ENCODE results near the gene MEMO1.
"Not testable (repeated sequence)": the region's sequence is repeated elsewhere in the genome, so short reads cannot be mapped to it uniquely, and the experiment has no call there.

Gene MEMO1

DNA sequence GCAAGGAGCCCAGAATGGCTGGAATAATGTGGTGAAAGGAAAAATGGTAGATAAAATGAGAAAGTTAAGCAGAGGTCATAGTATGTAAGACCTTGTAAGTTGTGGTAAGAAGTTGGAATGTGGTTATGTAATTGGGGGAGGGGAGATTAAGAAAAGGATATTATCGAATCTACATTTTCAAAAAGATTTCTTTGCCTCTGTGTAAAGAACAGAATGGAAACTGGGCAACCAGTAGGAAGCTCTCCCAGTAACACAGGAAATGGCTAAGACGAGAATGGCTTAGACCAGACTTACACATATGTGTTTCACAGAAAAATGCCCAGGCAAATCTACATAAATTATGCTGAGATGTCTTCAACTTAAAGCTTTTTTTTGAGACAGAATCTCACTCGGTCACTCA is 13.2 kb downstream of the MEMO1 start:
- DNase-seq: peak in 1 of 2 donors; percentile 13

DNA sequence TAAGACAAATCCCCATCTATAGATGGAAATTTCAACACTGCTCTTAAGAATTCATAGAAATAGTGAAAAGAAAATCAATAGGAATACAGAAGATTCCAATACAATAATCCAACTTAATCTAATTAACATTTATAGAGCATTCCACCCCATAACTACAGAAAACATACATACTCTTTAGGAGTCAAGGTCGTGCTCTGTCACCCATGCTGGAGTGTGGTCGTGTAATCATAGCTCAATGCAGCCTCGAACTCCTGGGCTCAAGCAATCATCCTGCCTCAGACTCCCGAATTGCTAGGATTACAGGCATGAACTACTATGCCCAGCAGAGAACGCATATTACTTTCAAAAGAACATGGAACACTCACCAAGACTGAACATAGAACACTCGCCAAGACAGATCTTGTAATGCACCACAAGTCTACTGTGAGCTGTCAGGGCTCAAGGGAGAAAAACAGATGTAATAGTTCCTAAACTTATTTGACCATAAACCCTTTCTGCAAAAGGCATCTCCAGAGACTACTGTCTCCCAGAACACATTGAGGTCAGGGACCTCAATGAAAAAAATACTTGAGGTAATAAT is 14.1 kb downstream of the MEMO1 start:
- no peak for DNase-seq

DNA sequence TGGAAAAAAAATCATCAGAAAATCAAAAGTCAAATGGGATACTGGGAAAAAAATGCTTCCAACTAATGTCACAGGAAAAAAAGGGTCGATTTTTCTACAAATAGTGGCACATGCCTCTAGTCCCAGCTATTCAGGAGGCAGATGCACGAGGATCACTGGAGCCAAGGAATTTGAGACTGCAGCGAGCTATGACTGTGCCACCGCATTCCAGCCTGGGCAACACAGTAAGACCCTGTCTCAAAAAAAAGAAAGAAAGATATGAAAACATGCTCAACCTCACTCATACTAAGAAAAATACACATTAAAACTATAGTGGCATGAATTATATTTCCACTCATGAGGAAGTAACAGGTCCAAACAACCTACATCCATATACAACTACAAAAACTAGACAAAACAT is 17.9 kb downstream of the MEMO1 start:
- DNase-seq: no peak

DNA sequence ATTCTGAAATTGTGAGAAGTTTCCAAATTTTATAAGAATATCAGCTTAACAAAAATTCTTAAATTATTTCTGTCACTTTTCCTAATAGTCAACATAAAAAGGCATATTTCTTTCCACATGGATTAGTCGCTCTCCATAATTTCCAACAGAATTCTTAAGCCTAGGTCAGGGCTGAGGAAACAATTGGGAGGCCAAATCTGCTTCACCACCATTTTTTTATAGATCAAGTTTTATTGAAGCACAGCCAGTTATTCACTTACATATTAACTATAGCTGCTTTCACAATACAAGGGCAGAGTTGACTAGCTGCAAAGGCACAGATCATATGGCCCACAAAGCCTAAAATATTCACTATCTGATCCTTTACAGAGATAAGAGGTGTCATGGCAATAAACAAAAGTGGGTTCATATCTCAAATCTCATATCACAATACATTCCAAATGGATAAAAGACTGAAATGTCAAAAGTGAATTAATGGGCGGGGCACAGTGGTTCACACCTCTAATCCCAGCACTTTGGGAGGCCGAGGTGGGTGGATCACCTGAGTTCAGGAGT is 18.7 kb downstream of the MEMO1 start:
- no peak for DNase-seq

DNA sequence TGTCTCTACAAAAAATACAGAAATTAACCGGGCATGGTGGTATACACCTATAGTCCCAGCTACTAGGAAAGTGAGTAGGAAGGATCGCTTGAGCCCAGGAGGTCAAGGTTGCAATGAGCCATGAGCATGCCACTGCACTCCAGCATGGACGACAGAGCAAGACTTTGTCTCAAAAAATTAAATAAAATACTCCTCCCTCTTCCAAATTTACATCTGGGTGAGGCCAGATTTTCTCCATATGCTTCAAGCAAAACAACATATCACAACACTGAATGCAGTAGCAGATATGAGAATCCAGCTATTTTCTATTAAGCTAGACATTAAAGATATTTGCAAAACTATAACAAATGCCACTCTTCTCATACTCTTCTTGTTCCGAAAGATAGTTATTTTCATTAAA is 20.9 kb downstream of the MEMO1 start:
- no peak for DNase-seq

DNA sequence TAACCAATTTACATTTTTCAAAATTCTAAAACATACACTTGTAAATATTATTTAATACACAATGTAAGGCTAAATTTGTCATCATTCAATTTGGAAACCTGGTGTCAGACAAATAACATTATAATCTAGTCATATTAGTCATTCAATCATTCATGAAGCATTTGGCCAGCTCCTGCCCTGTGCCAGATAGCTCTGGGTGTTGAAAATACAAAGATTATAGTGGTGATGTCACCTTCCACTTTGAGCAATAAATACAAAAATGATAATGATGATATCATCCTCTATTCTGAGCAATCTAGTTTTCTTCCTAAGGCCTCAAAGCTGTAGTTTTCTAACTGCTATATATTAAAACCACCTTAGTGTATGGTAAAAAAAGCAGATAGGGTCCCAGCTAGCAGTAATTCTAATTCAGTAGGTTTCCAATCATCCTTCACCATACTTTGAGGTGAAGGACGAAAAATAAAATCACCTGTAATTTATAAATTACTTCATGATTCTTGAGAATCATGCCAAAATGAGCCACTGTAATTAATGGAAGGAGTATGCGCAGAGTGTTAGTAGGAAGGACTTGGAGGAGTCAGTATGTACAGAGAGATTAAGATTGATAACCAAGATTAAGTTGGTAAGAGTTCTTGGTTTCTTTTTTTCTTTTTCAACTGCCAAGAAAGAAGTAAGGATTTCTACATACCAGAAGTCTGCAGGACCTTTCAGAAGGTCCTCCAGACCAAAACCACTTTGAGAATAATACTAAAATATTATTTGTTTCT is 23.2 kb downstream of the MEMO1 start:
- no peak for DNase-seq

DNA sequence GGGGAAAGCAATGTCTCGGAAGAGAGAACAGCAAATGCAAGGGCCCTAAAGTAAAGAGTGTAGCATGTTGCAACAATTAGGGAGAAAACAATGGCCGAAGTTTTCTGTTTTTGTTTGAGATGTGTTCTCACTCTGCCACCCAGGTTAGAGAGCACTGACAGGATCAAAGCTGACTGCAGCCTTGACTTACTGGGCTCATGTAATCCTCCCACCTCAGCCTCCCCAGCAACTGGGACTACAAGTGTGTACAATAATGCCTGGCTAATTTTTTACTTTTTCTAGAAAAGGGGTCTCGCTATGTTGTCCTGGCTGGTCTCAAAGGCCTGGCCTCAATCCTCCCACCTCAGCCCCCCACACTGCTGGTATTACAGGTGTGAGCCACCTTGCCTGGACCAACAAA is 23.9 kb downstream of the MEMO1 start:
- DNase-seq: no peak

DNA sequence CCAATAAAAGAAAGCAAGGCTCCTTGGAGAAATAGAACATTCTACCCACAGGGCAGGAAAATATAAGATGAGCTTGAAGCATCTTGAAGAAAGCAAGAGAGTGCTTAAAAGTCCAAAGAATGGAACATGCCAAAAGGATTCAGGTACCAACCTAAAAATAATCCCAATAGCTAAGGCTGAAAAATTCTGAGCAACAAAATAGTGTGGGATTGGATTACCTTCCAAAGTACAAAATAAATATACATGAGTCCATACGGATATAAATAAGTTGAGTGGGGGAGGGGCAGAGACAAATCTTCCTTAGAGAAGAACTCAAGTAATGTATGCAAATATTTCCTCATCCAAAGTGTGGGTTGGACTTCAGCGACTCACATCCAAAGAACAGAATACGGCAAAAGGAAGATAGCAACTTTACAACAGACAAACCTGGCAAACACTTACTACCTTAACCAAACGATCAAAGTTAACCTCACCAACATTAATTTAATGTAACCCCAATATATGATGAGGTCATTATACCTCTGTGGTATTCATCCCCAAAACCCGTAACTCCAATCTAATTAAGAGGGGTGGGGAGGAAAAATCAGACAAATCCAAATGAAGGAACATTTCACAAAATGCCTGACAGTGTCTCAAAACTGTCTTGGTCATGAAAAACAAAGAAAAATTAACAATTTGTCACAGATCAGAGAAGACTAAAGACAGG is 26.9 kb downstream of the MEMO1 start:
- DNase-seq: no peak

DNA sequence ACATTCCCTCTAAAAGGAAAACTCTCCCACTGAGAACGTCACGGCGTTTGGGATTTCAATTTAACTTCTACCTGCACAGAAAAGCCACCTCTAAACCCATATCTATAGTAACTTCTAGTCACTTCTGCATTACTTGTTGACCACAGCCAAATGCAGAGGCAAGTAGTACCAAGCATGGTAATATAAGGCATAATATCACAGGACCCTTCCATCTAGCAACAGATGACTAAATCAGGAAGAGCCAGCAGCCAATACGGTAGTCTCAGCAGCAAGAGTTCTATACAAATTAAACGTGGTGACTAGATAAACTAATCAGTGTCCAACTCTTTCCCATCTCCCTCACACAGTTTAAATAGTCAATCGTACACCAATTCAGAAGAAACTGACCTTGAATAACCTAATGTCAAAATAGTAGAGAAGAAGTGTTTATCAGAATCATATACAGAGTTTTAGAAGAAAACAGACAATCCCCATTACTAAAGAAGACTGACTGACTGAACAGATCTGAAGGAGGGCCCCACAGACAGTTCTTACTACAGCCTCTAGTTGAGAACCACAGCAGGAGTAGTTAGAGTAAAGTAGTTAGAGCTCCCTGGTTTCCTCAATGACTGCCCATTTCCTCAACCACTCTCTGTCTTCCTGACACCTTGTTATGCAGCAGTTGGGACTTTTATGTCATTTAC is 30.0 kb downstream of the MEMO1 start:
- DNase-seq: peak; percentile 30 to 38

DNA sequence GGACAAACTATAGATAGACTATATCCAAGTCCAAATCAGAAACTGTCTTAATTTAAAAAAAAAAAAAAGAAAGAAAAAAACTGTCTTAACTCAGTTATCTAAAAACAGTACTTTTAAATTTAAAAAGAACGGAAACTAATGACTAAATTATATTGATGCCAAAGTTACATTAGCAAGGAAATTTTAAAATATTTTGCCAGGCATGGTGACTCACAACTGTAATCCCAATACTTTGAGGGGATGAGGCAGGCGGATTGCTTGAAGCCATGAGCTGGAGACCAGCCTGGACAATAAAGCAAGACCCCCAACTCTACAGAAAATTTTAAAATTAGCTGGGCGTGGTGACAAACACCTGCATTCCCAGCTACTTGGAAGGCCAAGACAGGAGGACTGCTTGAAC is 30.9 kb downstream of the MEMO1 start:
- DNase-seq: no peak

DNA sequence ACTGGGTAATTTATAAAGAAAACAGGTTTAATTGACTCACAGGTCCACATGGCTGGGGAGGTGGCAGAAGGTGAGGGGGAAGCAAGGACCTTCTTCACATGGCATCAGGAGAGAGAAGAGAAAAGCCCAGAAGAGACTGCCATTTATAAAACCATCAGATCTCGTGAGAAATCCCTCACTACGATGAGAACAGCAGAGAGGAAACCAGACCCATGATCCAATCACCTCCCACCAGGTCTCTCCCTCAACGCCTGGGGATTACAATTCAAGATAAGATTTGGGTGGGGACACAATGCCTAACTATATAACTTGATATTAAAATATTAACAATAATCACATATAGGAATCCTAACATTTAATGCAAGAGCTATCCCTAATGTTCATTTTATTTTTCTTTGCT is 31.8 kb downstream of the MEMO1 start:
- no peak for DNase-seq

DNA sequence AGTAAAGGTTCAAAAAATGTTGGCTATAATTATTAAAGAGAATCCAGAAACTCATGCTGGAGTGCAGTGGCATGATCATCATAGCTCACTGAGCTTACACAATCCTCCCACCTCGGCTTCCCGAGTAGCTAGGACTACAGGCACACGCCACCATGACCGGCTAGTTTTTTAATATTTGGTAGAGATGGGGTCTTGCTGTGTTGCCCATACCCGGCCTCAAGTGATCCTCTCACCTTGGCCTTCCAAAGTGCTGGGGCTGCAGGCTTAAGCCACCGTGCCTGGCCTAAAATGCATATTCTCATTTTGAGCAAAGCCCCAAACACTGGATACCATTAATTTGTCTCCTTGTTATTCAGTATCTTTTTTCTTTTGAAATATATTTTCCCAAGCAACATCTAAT is 32.4 kb downstream of the MEMO1 start:
- DNase-seq: no peak

DNA sequence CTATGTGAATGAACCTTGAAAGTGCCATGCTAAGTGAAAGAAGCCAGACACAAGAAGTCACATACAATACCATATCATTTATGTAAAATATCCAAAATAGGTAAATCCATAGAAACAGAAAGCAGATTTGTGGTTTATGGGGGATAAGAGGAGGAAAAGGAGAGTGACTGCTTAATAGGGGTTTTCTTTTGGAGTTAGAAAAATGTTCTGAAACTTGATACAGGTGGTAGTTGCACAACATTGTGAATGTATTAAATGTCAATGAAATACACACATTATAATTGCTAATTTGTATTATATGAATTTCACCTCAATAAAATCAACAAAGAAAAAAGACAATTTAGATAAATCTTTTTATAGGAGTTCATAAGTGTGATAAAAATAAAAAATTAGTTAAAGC is 37.1 kb downstream of the MEMO1 start:
- no peak for DNase-seq

DNA sequence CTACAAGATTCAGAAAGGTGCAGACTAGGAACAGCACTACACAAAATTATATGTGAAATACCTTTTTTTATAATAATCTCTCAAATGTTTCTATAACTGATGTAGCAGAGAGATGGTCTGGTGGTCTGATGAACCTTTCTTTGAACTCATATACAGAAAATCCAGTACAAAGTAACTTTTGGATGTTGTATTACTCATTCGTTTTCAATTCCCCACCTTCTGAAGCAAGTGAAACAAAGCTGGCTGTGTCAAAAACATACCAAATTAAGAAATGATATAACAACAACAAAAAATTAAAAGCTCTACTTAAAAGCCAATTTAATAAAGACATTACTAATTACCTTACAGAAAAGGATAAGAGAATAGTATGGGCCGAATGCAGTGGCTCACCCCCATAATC is 38.7 kb downstream of the MEMO1 start:
- no peak for DNase-seq

DNA sequence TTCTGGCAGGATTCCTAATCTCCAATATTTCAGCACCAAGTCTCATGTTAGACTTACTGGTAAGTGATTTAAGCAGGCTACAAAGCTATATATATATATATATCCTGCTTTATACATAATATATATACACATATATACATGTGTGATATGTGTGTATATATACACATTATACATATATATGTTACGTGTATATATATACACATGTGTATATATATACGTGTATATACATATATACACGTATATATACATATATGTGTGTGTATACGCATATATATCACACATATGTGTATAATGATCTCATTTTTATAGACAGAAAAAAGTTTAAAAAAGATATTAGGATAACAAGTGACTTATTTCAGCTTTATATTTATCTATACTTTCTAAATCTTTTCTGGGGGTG is 41.6 kb downstream of the MEMO1 start:
- DNase-seq: no peak

DNA sequence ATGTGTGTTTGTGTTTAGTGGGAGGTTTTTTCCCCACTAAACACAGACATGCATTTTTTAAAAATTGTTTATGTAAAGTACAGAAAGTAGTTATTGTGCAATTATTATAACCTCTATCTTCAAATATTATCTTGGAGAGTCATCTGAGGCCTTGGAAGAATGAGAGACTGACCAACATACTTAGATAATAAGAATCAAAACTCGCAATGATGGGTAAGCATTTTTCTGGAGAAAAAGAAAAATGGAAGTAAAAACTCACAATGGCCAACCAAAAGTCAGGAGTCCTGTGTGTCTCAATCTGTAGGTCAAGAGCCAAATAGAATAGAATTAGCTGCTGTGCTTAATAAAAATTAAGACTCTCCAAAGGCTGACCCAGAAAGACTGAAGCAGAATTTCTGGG is 43.0 kb downstream of the MEMO1 start:
- DNase-seq: no peak

DNA sequence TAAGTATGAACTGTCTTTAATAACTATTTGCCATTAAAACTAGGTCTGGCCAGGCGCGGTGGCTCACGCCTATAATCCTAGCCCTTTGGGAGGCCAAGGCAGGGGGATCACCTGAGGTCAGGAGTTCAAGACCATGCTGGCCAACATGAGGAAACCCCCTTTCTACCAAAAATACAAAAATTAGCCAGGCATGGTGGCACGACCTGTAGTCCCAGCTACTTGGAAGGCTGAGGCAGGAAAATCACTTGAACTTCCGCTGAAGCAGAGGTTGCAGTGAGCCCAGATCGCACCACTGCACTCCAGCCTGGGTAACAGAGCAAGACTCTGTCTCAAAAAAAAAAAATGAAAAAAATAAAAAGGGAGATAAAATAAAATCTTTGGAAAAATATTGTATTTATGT is 44.4 kb downstream of the MEMO1 start:
- DNase-seq: not testable (repeated sequence)

DNA sequence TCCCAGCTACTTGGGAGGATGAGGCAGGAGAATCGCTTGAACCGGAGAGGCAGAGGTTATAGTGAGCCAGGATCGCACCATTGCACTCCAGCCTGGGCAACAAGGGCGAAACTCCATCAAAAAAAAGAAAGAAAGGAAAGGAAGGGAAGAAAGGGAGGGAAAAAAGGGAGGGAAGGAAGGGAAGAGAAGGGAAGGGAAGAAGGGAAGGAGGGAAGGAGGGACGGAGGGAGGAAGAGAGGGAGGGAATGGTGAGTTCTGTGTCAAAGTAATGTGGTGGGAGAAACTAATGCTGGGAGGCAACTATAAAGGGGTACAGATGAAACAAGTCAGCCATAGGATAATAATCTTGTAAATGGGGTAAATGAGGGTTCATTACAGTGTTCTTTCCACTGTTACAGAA is 45.7 kb downstream of the MEMO1 start:
- DNase-seq: no peak

DNA sequence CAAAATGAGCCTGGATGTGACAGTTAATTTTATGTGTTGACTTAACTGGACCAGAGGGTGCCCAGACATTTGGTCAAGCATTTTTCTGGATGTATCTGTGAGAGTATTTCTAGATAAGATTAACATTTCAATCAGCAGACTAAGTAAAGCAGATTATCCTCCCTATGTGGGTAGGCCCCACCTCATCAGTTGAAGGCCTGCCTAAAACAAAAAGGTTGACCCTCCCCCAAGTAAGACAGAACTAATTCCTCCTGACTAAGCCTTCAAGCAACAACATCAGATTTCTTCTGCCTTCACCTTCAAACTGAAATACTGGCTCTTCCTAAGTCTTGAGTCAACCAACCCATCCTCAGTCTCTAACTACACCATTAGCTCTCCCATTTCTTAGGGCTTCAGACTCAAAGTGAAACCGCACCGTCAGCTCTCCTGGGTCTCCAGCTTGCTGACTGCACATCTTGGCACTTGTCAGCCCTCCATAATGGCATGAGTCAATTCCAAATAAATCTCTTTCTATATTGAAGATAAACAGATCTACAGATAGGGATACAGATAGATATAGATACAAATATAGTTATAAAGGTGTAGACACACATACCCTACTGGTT is 47.9 kb downstream of the MEMO1 start:
- DNase-seq: no peak

DNA sequence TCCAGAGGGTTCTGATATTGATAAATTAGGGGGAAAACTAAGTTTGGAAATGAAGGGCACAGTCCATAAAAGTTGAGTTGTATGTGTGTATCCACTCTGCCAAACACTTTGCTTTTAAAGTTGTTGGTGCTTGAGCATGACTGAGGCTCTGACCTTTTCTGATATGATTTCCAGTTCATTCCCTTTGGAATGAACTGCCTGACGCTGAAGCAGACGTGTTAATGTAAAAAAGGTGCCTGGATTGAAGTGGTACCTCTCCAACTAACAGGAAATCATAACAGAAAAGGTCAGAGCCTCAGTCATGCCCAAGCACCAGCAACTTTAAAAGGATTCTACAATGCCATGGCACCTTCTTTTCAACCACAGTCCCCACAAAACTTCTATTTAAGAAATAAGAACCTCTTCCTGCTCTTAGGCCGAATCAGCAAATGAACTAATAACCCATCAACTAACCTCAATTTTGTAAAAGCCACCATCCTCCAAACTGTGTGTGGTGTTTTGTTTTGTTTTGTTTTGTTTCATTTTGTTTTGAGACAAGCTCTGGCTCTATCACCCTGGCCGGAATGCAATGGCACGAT is 52.6 kb downstream of the MEMO1 start:
- DNase-seq: no peak

DNA sequence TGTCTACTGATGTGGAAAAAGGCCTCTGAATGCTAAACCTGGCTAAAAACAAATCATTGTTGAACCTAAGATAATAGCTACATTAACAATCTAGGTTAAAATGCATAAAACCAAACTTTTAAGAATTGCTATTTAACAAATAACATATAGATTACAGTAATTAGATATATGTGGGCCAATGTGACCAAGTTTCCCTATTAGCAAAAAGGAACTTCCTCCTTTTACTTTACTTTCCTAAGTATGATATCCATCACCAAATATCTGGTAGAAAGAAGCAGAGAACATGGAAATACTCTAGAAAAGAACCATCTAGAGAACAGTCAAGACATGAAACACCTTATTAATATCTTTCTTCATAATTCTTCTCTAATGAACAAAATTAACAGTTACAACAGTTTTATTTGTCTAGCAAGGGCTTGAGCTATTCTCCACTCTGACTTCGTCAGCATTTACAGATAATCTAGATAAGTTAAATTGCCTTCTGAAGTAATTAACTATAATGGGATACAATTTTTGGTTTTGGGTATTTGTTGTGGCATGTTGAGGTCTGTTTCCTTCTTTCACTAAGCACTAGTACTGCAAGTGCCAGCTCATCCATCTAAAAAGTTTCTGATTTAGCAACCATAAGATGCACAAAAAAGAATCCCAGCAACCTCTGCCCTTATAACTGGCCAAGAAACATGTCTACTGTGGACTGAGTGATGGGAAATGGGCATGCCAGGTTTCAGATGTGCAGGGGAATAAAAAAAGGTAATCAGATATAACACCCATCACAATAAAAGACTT is 53.3 kb downstream of the MEMO1 start:
- DNase-seq: no peak

DNA sequence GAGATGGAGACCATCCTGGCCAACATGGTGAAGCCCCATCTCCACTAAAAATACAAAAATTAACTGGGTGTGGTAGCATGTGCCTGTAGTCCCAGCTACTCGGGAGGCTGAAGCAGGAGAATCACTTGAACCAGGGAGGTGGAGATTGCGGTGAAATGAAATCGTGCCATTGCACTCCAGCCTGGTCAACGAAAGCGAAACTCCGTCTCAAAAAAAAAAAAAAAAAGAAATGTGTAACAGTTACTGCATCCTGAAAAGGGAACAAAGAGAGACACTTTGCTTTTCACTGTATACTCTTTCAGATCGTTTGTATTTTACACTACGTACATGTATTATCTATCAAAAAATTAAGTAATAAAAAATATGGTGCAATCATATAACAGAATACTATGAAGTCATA is 53.9 kb downstream of the MEMO1 start:
- not testable (repeated sequence) for DNase-seq
